H9 (cell line): ENCODE results near the gene MAML3. TPM values are rescaled to one million over a fixed set of nuclear protein-coding genes. Genes with fewer than 3 reads are reported as not detected.

Source experiments
- DNase-seq: peaks from one replicate; pipeline ENCODE4 v3.0.0-alpha.2; 2017
- H2AFZ ChIP-seq: one replicate; pipeline ENCODE4 v1.6.1; 2013; ENCODE audit warnings: mild to moderate bottlenecking, low read length, control low read depth, moderate library complexity
- H2AK5ac ChIP-seq: 2 replicates; pipeline ENCODE4 v1.6.1; 2013; ENCODE audit warnings: low read length, control low read depth, mixed read lengths; ENCODE audit not compliant: insufficient read length
- H2BK120ac ChIP-seq: one replicate; pipeline ENCODE4 v1.6.1; 2013; ENCODE audit warnings: low read depth, mild to moderate bottlenecking, low read length, control low read depth, inconsistent platforms; ENCODE audit not compliant: poor library complexity, severe bottlenecking
- H2BK12ac ChIP-seq: 2 replicates; pipeline ENCODE4 v1.6.1; 2013; ENCODE audit warnings: low read length, control low read depth, mixed read lengths, low read depth; ENCODE audit not compliant: insufficient read length
- H2BK15ac ChIP-seq: 2 replicates; pipeline ENCODE4 v1.6.1; 2013; ENCODE audit warnings: low read depth, low read length, control low read depth
- H2BK20ac ChIP-seq: one replicate; pipeline ENCODE4 v1.6.1; 2013; ENCODE audit warnings: low read depth, mild to moderate bottlenecking, low read length, control low read depth, inconsistent platforms; ENCODE audit not compliant: poor library complexity, severe bottlenecking
- H2BK5ac ChIP-seq: 2 replicates; pipeline ENCODE4 v1.6.1; 2013; ENCODE audit warnings: low read length, control low read depth, mixed read lengths; ENCODE audit not compliant: insufficient read length
- H3K14ac ChIP-seq: 2 replicates; pipeline ENCODE4 v1.6.1; 2013; ENCODE audit warnings: low read length, control low read depth; ENCODE audit not compliant: insufficient read depth
- H3K18ac ChIP-seq: 2 replicates; pipeline ENCODE4 v1.6.1; 2013; ENCODE audit warnings: low read depth, mild to moderate bottlenecking, mixed read lengths, low read length, control low read depth; ENCODE audit not compliant: insufficient read length
- H3K23ac ChIP-seq: 2 replicates; pipeline ENCODE4 v1.6.1; 2013; ENCODE audit warnings: low read length, control low read depth, mixed read lengths, low read depth; ENCODE audit not compliant: insufficient read length
- H3K23me2 ChIP-seq: 2 replicates; pipeline ENCODE4 v1.6.1; 2013; ENCODE audit warnings: low read depth, mild to moderate bottlenecking, mixed read lengths, low read length, control low read depth; ENCODE audit not compliant: insufficient read length, poor library complexity, severe bottlenecking
- H3K27ac ChIP-seq: 2 replicates; pipeline ENCODE4 v1.5.1; 2013; ENCODE audit warnings: low read length, control low read depth, mixed read lengths, low read depth; ENCODE audit not compliant: insufficient read length
- H3K27me3 ChIP-seq: 2 replicates; pipeline ENCODE4 v1.6.1; 2013; ENCODE audit warnings: low read length, control low read depth, inconsistent platforms; ENCODE audit not compliant: insufficient read depth
- H3K4ac ChIP-seq: 2 replicates; pipeline ENCODE4 v1.6.1; 2013; ENCODE audit warnings: low read depth, mild to moderate bottlenecking, control low read depth, inconsistent platforms, low read length, moderate library complexity
- H3K4me1 ChIP-seq: 2 replicates; pipeline ENCODE4 v1.6.1; 2013; ENCODE audit warnings: low read length, control low read depth, inconsistent platforms; ENCODE audit not compliant: insufficient read depth
- H3K4me2 ChIP-seq: 2 replicates; pipeline ENCODE4 v1.6.1; 2013; ENCODE audit warnings: low read length, control low read depth, mixed read lengths; ENCODE audit not compliant: insufficient read length, insufficient read depth
- H3K56ac ChIP-seq: 2 replicates; pipeline ENCODE4 v1.6.1; 2013; ENCODE audit warnings: low read depth, mild to moderate bottlenecking, mixed read lengths, low read length, control low read depth; ENCODE audit not compliant: insufficient read length
- H3K79me1 ChIP-seq: 2 replicates; pipeline ENCODE4 v1.6.1; 2013; ENCODE audit warnings: low read depth, mild to moderate bottlenecking, moderate library complexity, low read length, control low read depth, inconsistent platforms; ENCODE audit not compliant: insufficient read depth, poor library complexity, severe bottlenecking
- H3K79me2 ChIP-seq: 2 replicates; pipeline ENCODE4 v1.6.1; 2013; ENCODE audit warnings: low read length, control low read depth, inconsistent platforms; ENCODE audit not compliant: insufficient read depth
- H3K9ac ChIP-seq: 2 replicates; pipeline ENCODE4 v1.6.1; 2013; ENCODE audit warnings: low read length, control low read depth, mixed read lengths; ENCODE audit not compliant: insufficient read length; ENCODE audit errors: extremely low read depth
- H3K9me3 ChIP-seq: one replicate; pipeline ENCODE4 v1.6.1; 2013; ENCODE audit warnings: low read depth, low read length, inconsistent platforms; ENCODE audit not compliant: control insufficient read depth
- H3T11ph ChIP-seq: one replicate; pipeline ENCODE4 v1.6.1; 2013; ENCODE audit warnings: mild to moderate bottlenecking, low read length, control low read depth, inconsistent platforms
- H4K20me1 ChIP-seq: one replicate; pipeline ENCODE4 v1.6.1; 2013; ENCODE audit not compliant: control insufficient read depth, insufficient read length, insufficient read depth
- H4K5ac ChIP-seq: 2 replicates; pipeline ENCODE4 v1.6.1; 2013; ENCODE audit warnings: low read depth, mild to moderate bottlenecking, mixed read lengths, low read length, control low read depth; ENCODE audit not compliant: insufficient read length
- H4K8ac ChIP-seq: replicated peaks from 2 replicates; pipeline ENCODE4 v1.6.1; 2013; ENCODE audit warnings: low read length, control low read depth, mixed read lengths, low read depth; ENCODE audit not compliant: insufficient read length
- H4K91ac ChIP-seq: 2 replicates; pipeline ENCODE4 v1.6.1; 2013; ENCODE audit warnings: low read depth, mild to moderate bottlenecking, moderate library complexity, mixed read lengths, low read length, control low read depth; ENCODE audit not compliant: insufficient read length
- H3K27ac Mint-ChIP-seq, 3 experiments: 2 replicates in 2 of 3; 3 replicates in 1 of 3; pipeline ENCODE4 v1.8.0; 2020 to 2021; ENCODE audit warnings: mixed read lengths in 3 of 3, mild to moderate bottlenecking in 1 of 3, moderate library complexity in 1 of 3
- H3K27me3 Mint-ChIP-seq: 2 replicates; pipeline ENCODE4 v1.8.0; 2021; ENCODE audit warnings: low read depth, mild to moderate bottlenecking, moderate library complexity, mixed read lengths
- H3K36me3 Mint-ChIP-seq, 3 experiments: 2 replicates in 2 of 3; 3 replicates in 1 of 3; pipeline ENCODE4 v1.8.0; 2020 to 2021; ENCODE audit warnings: low read depth in 3 of 3, mixed read lengths in 3 of 3; ENCODE audit not compliant: insufficient read depth in 1 of 3
- H3K4me1 Mint-ChIP-seq, 2 experiments: 2 replicates each; pipeline ENCODE4 v1.8.0; 2020; ENCODE audit warnings: mixed read lengths in 2 of 2
- H3K4me3 Mint-ChIP-seq, 2 experiments: 2 replicates in 1 of 2; 3 replicates in 1 of 2; pipeline ENCODE4 v1.8.0; 2020 to 2021; ENCODE audit warnings: mild to moderate bottlenecking in 2 of 2, mixed read lengths in 2 of 2, moderate library complexity in 1 of 2
- H3K9me3 Mint-ChIP-seq, 2 experiments: 2 replicates in 1 of 2; 3 replicates in 1 of 2; pipeline ENCODE4 v1.8.0; 2020; ENCODE audit warnings: mild to moderate bottlenecking in 2 of 2, mixed read lengths in 2 of 2, moderate library complexity in 1 of 2
- CTCF ChIP-seq: fragments of 200-600 bp; sonication (generic); conservative IDR thresholded peaks from 3 replicates; pipeline ENCODE4 v1.8.0; 2021; ENCODE audit warnings: antibody characterized with exemption, mild to moderate bottlenecking
- WGBS: extraction: QIAGEN DNeasy Blood & Tissue Kit; methylation state at CpG from one replicate; pipeline ENCODE4 v1.1.7; 2013; ENCODE audit warnings: missing lambda C conversion rate, low lambda C conversion rate, mixed read lengths; ENCODE audit not compliant: insufficient read length; ENCODE audit errors: extremely low coverage; 5-methylcytosine and 5-hydroxymethylcytosine counted together
- total RNA-seq: library from RNA; stranded (reverse); gene quantifications from 2 replicates; pipeline ENCODE4 v1.2.1, GENCODE V29; 2021

The MAML3 gene
- total RNA-seq, 1 experiment from 2014 or later, result 3.9 TPM

DNA sequence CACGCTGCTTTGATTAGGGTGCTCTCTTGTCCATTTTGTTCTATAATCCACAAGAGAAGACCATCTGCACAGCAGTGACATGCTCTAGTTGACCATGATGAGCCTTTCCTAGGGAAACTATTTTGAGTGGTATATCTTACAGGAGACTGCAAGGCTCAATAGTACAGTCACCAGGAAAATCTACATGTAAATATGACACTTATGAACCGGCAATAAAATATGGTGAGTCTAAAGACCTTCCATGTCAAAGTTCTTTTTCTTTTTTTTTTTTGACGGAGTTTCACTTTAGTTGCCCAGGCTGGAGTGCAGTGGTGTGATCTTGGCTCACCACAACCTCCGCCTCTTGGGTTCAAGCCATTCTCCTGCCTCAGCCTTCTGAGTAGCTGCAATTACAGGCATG lies 384.6 kb downstream of the MAML3 start:
- Histone ChIP-seq H2BK15ac (no peak overlapping the region), H3K4me2 (no peak overlapping the region), H2AK5ac (no peak overlapping the region), H3T11ph (no peak overlapping the region), H4K20me1 (no peaks in the 10 kb centered on the region), H4K91ac (no peak overlapping the region), H2BK5ac (no peak overlapping the region), H3K27me3 (no peaks in the 10 kb centered on the region), H2BK120ac (no peak overlapping the region), H3K9me3 (no peaks in the 10 kb centered on the region), H4K5ac (no peak overlapping the region), H3K14ac (no peak overlapping the region), H3K23me2 (no peaks in the 10 kb centered on the region), H2BK20ac (no peak overlapping the region), H4K8ac (no peak overlapping the region), H3K56ac (no peak overlapping the region), H3K4ac (no peak overlapping the region), H3K79me2 (no peaks in the 10 kb centered on the region), H3K79me1 (no peaks in the 10 kb centered on the region), H3K18ac (no peak overlapping the region), H2AFZ (no peak overlapping the region), H3K4me1 (no peaks in the 10 kb centered on the region), H2BK12ac (no peak overlapping the region), H3K9ac (no peak overlapping the region), H3K23ac (no peak overlapping the region), H3K27ac (no peak overlapping the region)
- Mint-ChIP-seq H3K4me3 (no peak overlapping the region), H3K27ac (no peak overlapping the region), H3K27me3 (0 out of 2 replicates have a peak, but pooled peaks cover 4% of the 10 kb centered on the region), H3K36me3 (no peaks in the 10 kb centered on the region), H3K4me1 (peaks cover 8 to 9% of the 10 kb centered on the region in 2 experiments), H3K9me3 (no peaks in the 10 kb centered on the region)
- no peak for DNase-seq
- no peak for TF ChIP-seq CTCF
- WGBS, result no CpG with 5 or more reads among the region's 4 CpGs
